Kidney (tissue), 14 donors: ENCODE measurements around the gene KRT20. TPM values are rescaled to one million over a fixed set of nuclear protein-coding genes. Genes with fewer than 3 reads are reported as not detected.

Experiments used
- DNase-seq, 5 donors: peaks; one replicate each; pipeline ENCODE4 v3.0.0-alpha.2; 2013 to 2020
- FAIRE-seq: peaks from 2 replicates; lab custom pipeline; 2012; peaks lifted over from hg19 to GRCh38; lab: Jason Lieb, UNC
- H3K27ac ChIP-seq, 2 donors: one replicate each; pipeline ENCODE4 v1.7.0; 2013; ENCODE audit warnings: low read depth in 2 of 2, low read length in 2 of 2, inconsistent platforms in 1 of 2
- H3K27me3 ChIP-seq: one replicate; pipeline ENCODE4 v1.7.1; 2013; ENCODE audit warnings: low read length, inconsistent platforms; ENCODE audit not compliant: control insufficient read depth, insufficient read depth
- H3K36me3 ChIP-seq, 3 donors: one replicate each; pipeline versions ENCODE4 v1.7.0 to v1.7.1; 2013; ENCODE audit warnings: low read length in 3 of 3, control low read depth in 1 of 3, inconsistent platforms in 1 of 3; ENCODE audit not compliant: insufficient read depth in 3 of 3, control insufficient read depth in 2 of 3
- H3K4me1 ChIP-seq, 3 donors: one replicate each; pipeline versions ENCODE4 v1.7.0 to v1.7.1; 2013; ENCODE audit warnings: low read length in 3 of 3, inconsistent platforms in 1 of 3, low read depth in 1 of 3; ENCODE audit not compliant: control insufficient read depth in 2 of 3, insufficient read depth in 2 of 3
- H3K4me3 ChIP-seq, 3 donors: one replicate each; pipeline versions ENCODE4 v1.7.0 to v1.8.1; 2013; ENCODE audit warnings: low read length in 3 of 3, control low read depth in 1 of 3, inconsistent platforms in 1 of 3
- H3K9ac ChIP-seq, 3 donors: one replicate each; pipeline versions ENCODE4 v1.7.0 to v1.7.1; 2013; ENCODE audit warnings: low read length in 3 of 3, control low read depth in 1 of 3, inconsistent platforms in 1 of 3
- H3K9me3 ChIP-seq, 3 donors: one replicate each; pipeline versions ENCODE4 v1.7.0 to v1.7.1; 2013; ENCODE audit warnings: low read length in 3 of 3, control low read depth in 1 of 3, inconsistent platforms in 1 of 3; ENCODE audit not compliant: control insufficient read depth in 2 of 3, insufficient read depth in 1 of 3
- intact Hi-C: fragments of 100-400 bp; cut with DNase I; formaldehyde crosslinking; loops from one replicate; pipeline ENCODE4 v1.11.1; 2022
- polyA plus RNA-seq: library from polyadenylated mRNA; stranded (reverse); fragments of 350-450 nt; fragmentation: Illumina TruSeq; extraction: RNeasy Lipid Tissue Mini Kit (QIAGEN cat#74804); gene quantifications from one replicate; pipeline ENCODE4 v1.2.3, GENCODE V29; 2014; ENCODE audit warnings: low read depth, low replicate concordance; ENCODE audit not compliant: insufficient read depth
- total RNA-seq: library from RNA; stranded (reverse); fragmentation: NEBNext Ultra II Directional; extraction: Animal tissue kit (Norgen Biotek cat#: 25700); gene quantifications from one replicate; pipeline ENCODE4 v1.2.1, GENCODE V29; 2021
- TF ChIP-seq, protein P1 (sequence below): IDR thresholded peaks from 3 replicates; pipeline ENCODE4 v1.5.1; 2012; ENCODE audit warnings: mild to moderate bottlenecking, moderate library complexity, borderline replicate concordance; ENCODE audit not compliant: insufficient read depth; ENCODE audit errors: extremely low read depth
- donor health status: control.
- donor health status: control.
- donor health status: control.
- donor health status: control.
- donor health status: control.
- donor health status: DM: yes; HTN: yes; CAD: no.
- donor health status: Normal renal cell carcinoma (clear cell type).

Gene KRT20
- total and polyA plus RNA-seq, 2 donors from 2014 or later: not detected

DNA sequence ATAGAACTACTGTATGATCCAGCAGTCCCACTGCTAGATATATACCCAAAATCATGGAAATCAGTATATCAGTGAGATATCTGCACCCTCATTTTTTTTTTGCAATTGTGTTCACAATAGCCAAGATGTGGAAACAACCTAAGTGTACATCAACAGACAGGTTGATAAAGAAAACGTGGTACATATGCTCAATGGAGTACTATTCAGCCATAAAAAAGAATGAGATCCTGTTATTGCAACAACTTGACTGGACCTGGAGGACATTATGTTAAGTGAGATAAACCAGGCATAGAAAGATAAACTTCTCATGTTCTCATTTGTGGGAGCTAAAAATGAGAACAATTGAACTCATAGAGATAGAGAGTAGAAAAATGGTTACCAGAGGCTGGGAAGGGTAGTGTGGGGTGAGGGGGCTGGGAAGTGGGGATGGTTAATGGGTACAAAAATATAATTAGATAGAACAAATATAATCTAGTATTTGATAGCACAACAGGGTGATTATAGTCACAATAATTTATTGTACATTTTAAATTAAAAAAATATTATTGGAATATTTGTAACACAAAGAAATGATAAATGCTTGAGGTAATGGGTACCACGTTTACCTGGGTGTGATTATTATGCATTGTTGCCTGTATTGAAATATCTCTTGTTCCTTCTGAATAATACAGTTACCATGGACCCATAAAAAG is 54.8 kb downstream of the KRT20 start:
- FAIRE-seq: no peak
- TF ChIP-seq, protein P1, sequence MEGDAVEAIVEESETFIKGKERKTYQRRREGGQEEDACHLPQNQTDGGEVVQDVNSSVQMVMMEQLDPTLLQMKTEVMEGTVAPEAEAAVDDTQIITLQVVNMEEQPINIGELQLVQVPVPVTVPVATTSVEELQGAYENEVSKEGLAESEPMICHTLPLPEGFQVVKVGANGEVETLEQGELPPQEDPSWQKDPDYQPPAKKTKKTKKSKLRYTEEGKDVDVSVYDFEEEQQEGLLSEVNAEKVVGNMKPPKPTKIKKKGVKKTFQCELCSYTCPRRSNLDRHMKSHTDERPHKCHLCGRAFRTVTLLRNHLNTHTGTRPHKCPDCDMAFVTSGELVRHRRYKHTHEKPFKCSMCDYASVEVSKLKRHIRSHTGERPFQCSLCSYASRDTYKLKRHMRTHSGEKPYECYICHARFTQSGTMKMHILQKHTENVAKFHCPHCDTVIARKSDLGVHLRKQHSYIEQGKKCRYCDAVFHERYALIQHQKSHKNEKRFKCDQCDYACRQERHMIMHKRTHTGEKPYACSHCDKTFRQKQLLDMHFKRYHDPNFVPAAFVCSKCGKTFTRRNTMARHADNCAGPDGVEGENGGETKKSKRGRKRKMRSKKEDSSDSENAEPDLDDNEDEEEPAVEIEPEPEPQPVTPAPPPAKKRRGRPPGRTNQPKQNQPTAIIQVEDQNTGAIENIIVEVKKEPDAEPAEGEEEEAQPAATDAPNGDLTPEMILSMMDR: no peak
- no peaks in the 10 kb centered on the region for H3K9me3 ChIP-seq
- H3K4me3 ChIP-seq: no peak overlapping the region
- no peaks in the 10 kb centered on the region for H3K4me1 ChIP-seq
- no peaks in the 10 kb centered on the region for H3K27me3 ChIP-seq
- DNase-seq: no peak
- no peak overlapping the region for H3K9ac ChIP-seq
- intact Hi-C loops: no loop called here
- H3K27ac ChIP-seq: no peak overlapping the region
- H3K36me3 ChIP-seq: peaks cover 0 to 6% (median 4%) of the 10 kb centered on the region in 3 donors

DNA sequence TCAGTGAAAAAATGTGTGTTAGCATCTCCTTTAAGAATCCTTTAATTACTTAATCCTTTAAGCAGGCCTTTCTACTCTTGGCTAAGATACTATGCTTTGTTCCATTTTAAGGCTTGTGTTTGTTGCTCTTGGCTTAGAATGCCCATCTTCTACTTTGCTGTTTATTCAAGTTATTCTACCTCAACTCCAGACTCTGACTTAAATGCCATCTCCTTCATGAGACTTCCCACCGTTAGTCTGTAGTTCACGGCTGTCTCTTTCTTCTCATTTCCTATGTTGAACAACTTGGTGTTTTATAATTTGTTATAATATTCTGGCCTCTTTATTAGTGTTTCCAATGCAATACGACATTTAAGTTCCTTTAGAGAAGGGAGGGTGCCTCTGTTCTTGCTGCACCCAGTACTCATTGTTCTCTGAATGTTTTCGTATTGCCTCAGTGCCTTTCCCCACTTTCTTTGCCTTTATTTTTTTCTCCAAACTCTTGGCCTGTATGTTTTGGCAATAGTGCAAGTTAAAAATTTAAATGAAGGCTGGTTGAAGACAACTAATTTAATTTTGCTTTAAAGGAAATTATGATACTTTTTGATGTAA is 56.5 kb downstream of the KRT20 start:
- H3K27ac ChIP-seq: no peak overlapping the region

GRCh38 chr17:40827746-40828453 is 57.1 kb downstream of the KRT20 start:
- H3K27me3 ChIP-seq: no peaks in the 10 kb centered on the region
- FAIRE-seq (no peak), DNase-seq (no peak)
- no peak overlapping the region for H3K9ac ChIP-seq
- H3K4me3 ChIP-seq: no peak overlapping the region
- no peaks in the 10 kb centered on the region for H3K4me1 ChIP-seq
- TF ChIP-seq, protein P1: no peak
- intact Hi-C loops: no loop called here
- no peaks in the 10 kb centered on the region for H3K36me3 ChIP-seq
- H3K27ac ChIP-seq: no peak overlapping the region
- no peaks in the 10 kb centered on the region for H3K9me3 ChIP-seq

More for the DNA sequence above, 56.5 kb downstream of the KRT20 start:
- FAIRE-seq (no peak), DNase-seq (no peak)
- no peaks in the 10 kb centered on the region for H3K4me1 ChIP-seq
- H3K4me3 ChIP-seq: no peak overlapping the region
- TF ChIP-seq, protein P1: no peak
- H3K36me3 ChIP-seq: no peaks in the 10 kb centered on the region
- H3K27me3 ChIP-seq: no peaks in the 10 kb centered on the region
- H3K9ac ChIP-seq: no peak overlapping the region
- no peaks in the 10 kb centered on the region for H3K9me3 ChIP-seq
- intact Hi-C loops: no loop called here

Other genes starting within 250 kb of the KRT20 start
- gene SMARCE1, start 237.4 kb downstream of the KRT20 start, total RNA-seq: 112 TPM
- 73.4 TPM for gene SMARCE1, start 237.4 kb downstream of the KRT20 start, polyA plus RNA-seq
- 6.6 TPM for gene KRT222, start 220.1 kb downstream of the KRT20 start, total RNA-seq
- 1.2 TPM for gene KRT222, start 220.1 kb downstream of the KRT20 start, polyA plus RNA-seq
- 0.31 TPM for gene KRT24, start 181.5 kb downstream of the KRT20 start, total RNA-seq
- gene KRT24, start 181.5 kb downstream of the KRT20 start, polyA plus RNA-seq: not detected
- gene KRT25, start 129.9 kb downstream of the KRT20 start, total RNA-seq: not detected
- not detected for gene KRT25, start 129.9 kb downstream of the KRT20 start, polyA plus RNA-seq
- gene KRT26, start 113.0 kb downstream of the KRT20 start, total RNA-seq: not detected
- gene KRT26, start 113.0 kb downstream of the KRT20 start, polyA plus RNA-seq: not detected
- not detected for gene KRT27, start 102.7 kb downstream of the KRT20 start, total RNA-seq
- not detected for gene KRT27, start 102.7 kb downstream of the KRT20 start, polyA plus RNA-seq
- gene KRT28, start 85.3 kb downstream of the KRT20 start, total RNA-seq: not detected
- not detected for gene KRT28, start 85.3 kb downstream of the KRT20 start, polyA plus RNA-seq
- 47.9 TPM for gene KRT10, start 62.6 kb downstream of the KRT20 start, total RNA-seq
- 50.9 TPM for gene KRT10, start 62.6 kb downstream of the KRT20 start, polyA plus RNA-seq
- gene KRT12, start 18.0 kb downstream of the KRT20 start, total RNA-seq: not detected
- not detected for gene KRT12, start 18.0 kb downstream of the KRT20 start, polyA plus RNA-seq
- 4.2 TPM for gene KRT23, start 52.4 kb upstream of the KRT20 start, total RNA-seq
- gene KRT23, start 52.4 kb upstream of the KRT20 start, polyA plus RNA-seq: 2.2 TPM
- not detected for gene KRT39, start 81.7 kb upstream of the KRT20 start, total RNA-seq
- not detected for gene KRT39, start 81.7 kb upstream of the KRT20 start, polyA plus RNA-seq
- not detected for gene KRT40, start 99.1 kb upstream of the KRT20 start, total RNA-seq
- gene KRT40, start 99.1 kb upstream of the KRT20 start, polyA plus RNA-seq: not detected
- gene KRTAP3-3, start 108.9 kb upstream of the KRT20 start, total RNA-seq: not detected
- not detected for gene KRTAP3-3, start 108.9 kb upstream of the KRT20 start, polyA plus RNA-seq
- gene KRTAP3-2, start 114.7 kb upstream of the KRT20 start, total RNA-seq: not detected
- gene KRTAP3-2, start 114.7 kb upstream of the KRT20 start, polyA plus RNA-seq: not detected
- gene KRTAP3-1, start 123.9 kb upstream of the KRT20 start, total RNA-seq: not detected
- not detected for gene KRTAP3-1, start 123.9 kb upstream of the KRT20 start, polyA plus RNA-seq
- not detected for gene KRTAP1-5, start 142.0 kb upstream of the KRT20 start, total RNA-seq
- not detected for gene KRTAP1-5, start 142.0 kb upstream of the KRT20 start, polyA plus RNA-seq
- gene KRTAP1-4, start 145.0 kb upstream of the KRT20 start, total RNA-seq: not detected
- gene KRTAP1-4, start 145.0 kb upstream of the KRT20 start, polyA plus RNA-seq: not detected
- gene KRTAP1-3, start 149.6 kb upstream of the KRT20 start, total RNA-seq: not detected
- gene KRTAP1-3, start 149.6 kb upstream of the KRT20 start, polyA plus RNA-seq: not detected
- not detected for gene KRTAP1-1, start 156.2 kb upstream of the KRT20 start, total RNA-seq
- not detected for gene KRTAP1-1, start 156.2 kb upstream of the KRT20 start, polyA plus RNA-seq
- not detected for gene KRTAP2-1, start 162.1 kb upstream of the KRT20 start, total RNA-seq
- not detected for gene KRTAP2-1, start 162.1 kb upstream of the KRT20 start, polyA plus RNA-seq
- gene KRTAP2-2, start 170.0 kb upstream of the KRT20 start, total RNA-seq: not detected
- not detected for gene KRTAP2-2, start 170.0 kb upstream of the KRT20 start, polyA plus RNA-seq
- 0.28 TPM for gene KRTAP2-3, start 174.9 kb upstream of the KRT20 start, total RNA-seq
- gene KRTAP2-3, start 174.9 kb upstream of the KRT20 start, polyA plus RNA-seq: not detected
- gene KRTAP2-4, start 180.6 kb upstream of the KRT20 start, total RNA-seq: not detected
- gene KRTAP2-4, start 180.6 kb upstream of the KRT20 start, polyA plus RNA-seq: not detected
- not detected for gene KRTAP4-7, start 198.9 kb upstream of the KRT20 start, total RNA-seq
- gene KRTAP4-7, start 198.9 kb upstream of the KRT20 start, polyA plus RNA-seq: not detected
- not detected for gene KRTAP4-8, start 212.9 kb upstream of the KRT20 start, total RNA-seq
- gene KRTAP4-8, start 212.9 kb upstream of the KRT20 start, polyA plus RNA-seq: not detected
- gene KRTAP4-16, start 217.0 kb upstream of the KRT20 start, total RNA-seq: not detected
- gene KRTAP4-16, start 217.0 kb upstream of the KRT20 start, polyA plus RNA-seq: not detected
- not detected for gene KRTAP4-9, start 220.1 kb upstream of the KRT20 start, total RNA-seq
- not detected for gene KRTAP4-9, start 220.1 kb upstream of the KRT20 start, polyA plus RNA-seq
- gene KRTAP4-11, start 233.1 kb upstream of the KRT20 start, total RNA-seq: not detected
- not detected for gene KRTAP4-11, start 233.1 kb upstream of the KRT20 start, polyA plus RNA-seq
- not detected for gene KRTAP4-12, start 238.9 kb upstream of the KRT20 start, total RNA-seq
- gene KRTAP4-12, start 238.9 kb upstream of the KRT20 start, polyA plus RNA-seq: not detected